ENCODE results near the gene TOR3A.

Gene TOR3A

DNA sequence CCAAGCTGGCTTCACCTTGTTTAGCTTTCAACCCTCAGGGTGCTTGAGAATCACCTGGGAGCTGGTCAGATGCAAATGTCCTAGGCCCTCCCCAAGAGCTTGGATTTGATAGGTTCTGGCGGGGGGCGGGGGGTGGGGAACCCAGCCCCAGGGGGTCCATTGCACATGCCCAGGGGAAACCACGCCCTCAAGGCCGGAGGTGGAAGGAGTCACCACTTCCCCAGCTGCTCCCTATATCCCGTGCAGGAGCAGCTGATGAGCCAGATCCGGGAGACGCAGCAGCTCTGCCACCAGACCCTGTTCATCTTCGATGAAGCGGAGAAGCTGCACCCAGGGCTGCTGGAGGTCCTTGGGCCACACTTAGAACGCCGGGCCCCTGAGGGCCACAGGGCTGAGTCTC lies 5.8 kb downstream of the TOR3A start:
- TF ChIP-seq, protein P1, sequence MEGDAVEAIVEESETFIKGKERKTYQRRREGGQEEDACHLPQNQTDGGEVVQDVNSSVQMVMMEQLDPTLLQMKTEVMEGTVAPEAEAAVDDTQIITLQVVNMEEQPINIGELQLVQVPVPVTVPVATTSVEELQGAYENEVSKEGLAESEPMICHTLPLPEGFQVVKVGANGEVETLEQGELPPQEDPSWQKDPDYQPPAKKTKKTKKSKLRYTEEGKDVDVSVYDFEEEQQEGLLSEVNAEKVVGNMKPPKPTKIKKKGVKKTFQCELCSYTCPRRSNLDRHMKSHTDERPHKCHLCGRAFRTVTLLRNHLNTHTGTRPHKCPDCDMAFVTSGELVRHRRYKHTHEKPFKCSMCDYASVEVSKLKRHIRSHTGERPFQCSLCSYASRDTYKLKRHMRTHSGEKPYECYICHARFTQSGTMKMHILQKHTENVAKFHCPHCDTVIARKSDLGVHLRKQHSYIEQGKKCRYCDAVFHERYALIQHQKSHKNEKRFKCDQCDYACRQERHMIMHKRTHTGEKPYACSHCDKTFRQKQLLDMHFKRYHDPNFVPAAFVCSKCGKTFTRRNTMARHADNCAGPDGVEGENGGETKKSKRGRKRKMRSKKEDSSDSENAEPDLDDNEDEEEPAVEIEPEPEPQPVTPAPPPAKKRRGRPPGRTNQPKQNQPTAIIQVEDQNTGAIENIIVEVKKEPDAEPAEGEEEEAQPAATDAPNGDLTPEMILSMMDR (IDR thresholded peaks at IDR 0.05; ENCODE audit: low read depth, low read length): no peak
- no peak overlapping the region for H3K4me3 ChIP-seq (replicated peaks in 1 of 2; ENCODE audit: low read depth in 2 of 2, low read length in 2 of 2)
- DNase-seq (ENCODE audit: low read depth in 2 of 2): peak in 1 of 2 donors; percentile 32

DNA sequence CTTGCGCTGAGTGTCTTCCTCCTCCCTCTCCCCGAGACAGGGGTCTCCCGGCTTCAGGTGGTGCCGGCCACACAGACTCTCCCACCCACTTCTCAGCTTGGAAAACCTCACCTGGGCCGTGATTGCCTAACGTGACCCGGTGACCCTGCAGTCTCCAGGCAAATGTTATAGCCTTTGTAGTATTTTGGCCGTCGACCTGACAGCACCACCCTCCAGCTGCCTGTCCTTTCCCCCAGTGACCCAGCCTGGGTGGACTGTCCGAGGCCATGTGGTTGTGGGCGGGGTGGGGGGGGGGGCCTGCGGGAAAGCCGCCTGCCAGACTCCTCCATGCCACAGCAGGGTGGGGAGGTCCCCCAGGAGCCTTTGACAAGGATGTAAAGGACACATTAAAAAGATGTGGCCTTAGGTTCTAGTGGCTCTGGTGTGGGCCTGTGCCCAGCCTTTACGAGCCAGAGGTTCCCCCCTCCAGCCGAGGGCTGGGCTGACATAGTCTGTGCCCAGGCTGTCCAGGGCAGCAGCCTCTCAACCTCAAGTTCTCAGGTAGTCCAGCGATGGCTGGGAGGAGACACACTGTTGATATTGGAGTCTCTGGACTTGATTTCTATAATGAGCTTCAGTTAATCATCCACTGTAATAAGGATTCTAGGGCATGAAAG lies 8.1 kb downstream of the TOR3A start:
- DNase-seq (ENCODE audit: low read depth in 2 of 2): no peak
- TF ChIP-seq, protein P1 (IDR thresholded peaks at IDR 0.05; ENCODE audit: low read depth, low read length): no peak
- H3K4me3 ChIP-seq (replicated peaks in 1 of 2; ENCODE audit: low read depth in 2 of 2, low read length in 2 of 2): no peak overlapping the region

DNA sequence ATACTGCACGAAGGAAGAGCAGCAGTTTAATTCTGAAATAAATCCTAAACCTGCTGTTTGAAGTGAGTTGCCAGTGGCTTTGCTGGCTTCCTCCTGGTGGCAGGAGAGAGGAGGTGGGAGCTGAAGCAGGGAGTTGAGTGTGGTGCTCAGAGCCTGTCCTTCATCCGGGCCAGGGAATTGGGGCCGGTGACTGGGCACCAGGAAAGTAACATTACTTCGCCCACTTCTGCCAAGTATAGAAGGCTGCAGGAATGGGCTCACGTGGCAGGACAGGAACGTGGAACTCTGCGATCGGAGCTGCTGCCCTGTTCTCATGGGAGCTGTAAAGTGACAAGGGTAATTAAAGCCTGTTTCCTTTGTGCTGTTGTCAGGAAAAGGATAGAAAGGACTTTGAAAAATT lies 8.7 kb downstream of the TOR3A start:
- no peak overlapping the region for H3K4me3 ChIP-seq (replicated peaks in 1 of 2; ENCODE audit: low read depth in 2 of 2, low read length in 2 of 2)
- TF ChIP-seq, protein P1 (IDR thresholded peaks at IDR 0.05; ENCODE audit: low read depth, low read length): peak; percentile 4
- no peak for DNase-seq (ENCODE audit: low read depth in 2 of 2)

DNA sequence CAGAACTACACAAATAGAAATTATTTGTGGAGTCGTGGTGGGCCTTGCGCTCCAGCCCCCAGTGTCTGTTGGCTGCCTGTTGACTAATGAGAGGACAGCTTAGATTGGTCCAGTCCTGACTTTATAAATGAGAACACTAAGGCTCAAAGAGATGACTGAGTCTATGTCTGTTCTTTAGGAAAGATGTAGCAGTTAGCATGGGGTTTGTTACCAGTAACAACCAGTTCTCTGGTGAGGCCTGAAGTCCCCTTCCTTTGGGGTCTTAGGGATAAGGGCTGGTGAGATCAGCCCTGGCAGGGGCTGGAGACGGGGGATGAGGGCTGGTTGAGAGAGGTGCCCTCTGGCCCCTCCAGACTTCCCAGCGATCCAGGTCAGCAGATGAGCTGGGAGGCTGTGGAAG lies 9.1 kb downstream of the TOR3A start:
- TF ChIP-seq, protein P1 (IDR thresholded peaks at IDR 0.05; ENCODE audit: low read depth, low read length): no peak
- no peak for DNase-seq (ENCODE audit: low read depth in 2 of 2)

DNA sequence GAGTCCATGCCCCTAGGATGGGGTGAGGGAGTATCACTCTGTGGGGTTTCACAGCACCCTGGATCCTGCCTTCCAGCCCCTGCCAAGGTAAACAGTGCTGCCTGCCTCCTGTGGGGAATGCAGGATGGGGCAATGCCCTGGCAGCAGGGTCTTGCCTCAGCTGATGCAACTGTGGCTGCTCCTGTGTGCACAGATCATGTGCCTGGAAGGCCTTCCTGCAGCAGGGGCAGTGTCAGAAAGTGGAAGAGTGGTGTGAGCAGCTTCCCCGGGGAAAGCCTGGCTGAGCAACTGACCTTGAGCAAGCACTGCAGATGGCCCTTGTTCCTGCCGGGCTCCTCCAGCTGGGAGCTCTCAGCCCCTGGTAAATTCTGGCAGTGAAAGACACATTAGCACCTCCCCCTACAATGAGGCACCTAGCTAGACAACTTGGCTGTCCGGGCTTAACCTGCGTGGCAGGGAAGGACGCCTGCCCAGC lies 9.9 kb downstream of the TOR3A start:
- peak; percentile 84 to 95 for DNase-seq (ENCODE audit: low read depth in 2 of 2)
- H3K4me3 ChIP-seq (replicated peaks in 1 of 2; ENCODE audit: low read depth in 2 of 2, low read length in 2 of 2): no peak overlapping the region
- TF ChIP-seq, protein P1 (IDR thresholded peaks at IDR 0.05; ENCODE audit: low read depth, low read length): no peak

More for the DNA sequence above, 9.1 kb downstream of the TOR3A start:
- no peak overlapping the region for H3K4me3 ChIP-seq (replicated peaks in 1 of 2; ENCODE audit: low read depth in 2 of 2, low read length in 2 of 2)

DNA sequence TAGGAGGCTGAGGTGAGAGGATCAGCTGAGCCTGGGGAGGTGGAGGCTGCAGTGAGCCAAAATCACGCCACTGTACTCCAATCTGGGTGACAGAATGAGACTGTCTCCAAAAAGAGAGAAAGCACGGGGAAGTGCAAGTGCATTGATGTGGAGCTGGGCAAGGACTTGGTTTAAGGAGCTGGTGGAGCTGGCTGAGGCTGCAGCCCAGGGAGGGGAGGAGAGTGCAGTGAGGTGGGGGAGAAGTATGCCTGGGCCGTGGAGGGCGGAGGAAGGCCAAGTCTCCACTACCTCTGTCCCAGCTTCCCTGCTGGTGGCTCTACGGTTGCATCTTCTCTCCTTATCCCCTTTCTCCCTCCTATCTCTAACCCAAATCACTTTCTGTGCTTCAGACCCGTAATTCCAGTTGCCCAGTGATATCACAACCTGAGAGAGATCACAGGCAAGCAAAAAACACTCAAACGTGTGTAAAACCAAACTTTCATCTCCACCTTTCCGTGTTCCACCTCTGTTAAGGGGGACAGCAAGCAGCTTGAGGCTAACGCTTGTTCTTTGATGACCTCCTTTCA lies 11.1 kb downstream of the TOR3A start:
- TF ChIP-seq, protein P1 (IDR thresholded peaks at IDR 0.05; ENCODE audit: low read depth, low read length): no peak

More for the DNA sequence above, 11.1 kb downstream of the TOR3A start:
- H3K4me3 ChIP-seq (replicated peaks in 1 of 2; ENCODE audit: low read depth in 2 of 2, low read length in 2 of 2): no peak overlapping the region
- DNase-seq (ENCODE audit: low read depth in 2 of 2): no peak
